NCI-H1417 treated with DMSO at 0.1 percent for 48 hours (cell line): ENCODE results near the gene MEG3.

Source experiments
- DNase-seq: peaks from one replicate; lab custom pipeline; 2025; lab: John Stamatoyannopoulos, UW

Gene MEG3

DNA sequence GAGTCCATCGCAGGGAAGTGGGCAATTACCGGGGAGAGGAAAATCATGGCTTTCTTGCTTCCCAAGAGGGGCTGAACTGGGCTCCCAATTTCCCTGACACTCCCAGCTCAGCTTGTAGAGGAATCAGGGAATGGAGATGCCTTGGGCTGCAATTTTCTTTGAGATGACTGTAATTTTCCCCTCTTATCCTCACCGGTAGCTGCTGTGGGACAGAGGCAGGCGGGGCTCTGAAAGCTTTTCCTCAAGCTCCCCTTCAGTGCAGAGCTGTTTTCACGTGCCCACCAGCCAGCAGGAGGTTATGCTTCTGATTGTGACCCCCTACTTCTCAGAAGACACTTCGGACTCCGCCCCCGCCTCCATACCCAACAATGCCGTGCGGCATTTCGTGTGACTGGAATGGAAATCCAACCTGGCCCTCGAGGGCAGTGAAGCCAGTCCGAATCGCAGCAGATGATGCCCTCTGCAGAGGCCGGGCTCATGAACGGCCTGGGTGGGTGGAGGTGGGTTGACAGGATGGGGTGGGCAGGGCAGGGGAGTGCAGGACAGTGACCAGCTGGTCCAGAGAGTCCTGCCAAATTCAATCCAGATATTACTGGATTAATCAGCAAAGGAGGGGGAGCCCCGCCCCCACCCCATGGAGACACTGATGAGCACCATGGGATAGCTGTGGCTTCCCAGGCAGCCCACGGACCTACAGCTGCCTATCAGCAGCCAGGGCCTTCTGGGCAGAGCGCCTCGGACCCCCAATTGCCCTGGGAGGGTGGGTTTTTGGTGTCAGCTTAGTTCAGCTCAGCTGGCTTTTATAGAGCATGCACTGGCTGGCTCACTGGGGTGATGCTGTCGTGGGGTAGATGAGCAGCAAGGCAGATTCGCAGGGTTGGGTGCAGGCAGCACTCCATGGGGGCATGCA, 40.0 kb downstream of the MEG3 start:
- DNase-seq: no peak

DNA sequence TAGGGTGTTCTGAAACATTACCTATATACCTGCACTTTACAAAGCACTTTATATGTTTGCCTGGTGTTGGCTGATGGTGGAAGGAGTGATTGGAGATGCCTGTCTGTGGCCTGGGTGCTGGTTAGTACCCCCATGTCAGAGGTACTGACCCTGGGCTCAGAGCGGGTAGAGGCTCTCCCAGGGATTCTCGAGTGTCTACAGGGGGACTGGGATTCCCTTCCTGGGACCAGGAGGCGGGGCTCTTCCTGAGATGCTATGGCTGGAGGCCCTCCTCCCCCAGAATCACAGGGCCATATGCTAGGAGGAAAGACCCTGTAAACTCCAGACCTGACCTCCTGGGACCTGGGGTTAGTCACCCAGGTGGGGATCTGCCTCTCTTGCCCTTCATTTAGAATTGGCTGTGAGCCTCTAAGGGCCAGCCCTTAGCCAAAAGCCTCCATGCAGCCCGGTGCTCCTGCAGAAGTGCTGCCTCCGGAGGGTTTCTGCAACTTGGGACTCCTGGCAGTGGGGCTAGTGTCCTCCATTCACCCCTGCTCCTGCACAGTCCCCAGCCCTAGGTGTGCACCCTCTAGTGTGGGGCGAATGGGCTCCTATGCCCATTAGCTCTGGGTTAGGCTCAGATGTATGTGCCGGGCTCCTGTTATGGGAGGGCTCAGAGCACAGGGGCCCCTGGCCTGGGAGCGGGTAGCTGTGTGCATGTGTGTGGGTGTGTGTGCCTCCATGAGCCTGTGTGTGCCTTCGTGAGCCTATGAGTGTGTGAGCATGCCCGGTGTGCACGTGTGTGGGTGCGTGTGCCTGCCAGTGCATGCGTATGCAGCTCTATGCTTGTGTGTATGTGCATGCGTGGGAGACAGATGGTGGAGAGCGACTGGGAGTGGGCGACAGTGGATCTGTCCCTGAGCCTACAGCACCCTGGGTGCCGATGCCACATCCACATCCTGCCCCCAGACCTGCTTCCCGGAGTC, 41.0 kb downstream of the MEG3 start:
- DNase-seq: no peak

DNA sequence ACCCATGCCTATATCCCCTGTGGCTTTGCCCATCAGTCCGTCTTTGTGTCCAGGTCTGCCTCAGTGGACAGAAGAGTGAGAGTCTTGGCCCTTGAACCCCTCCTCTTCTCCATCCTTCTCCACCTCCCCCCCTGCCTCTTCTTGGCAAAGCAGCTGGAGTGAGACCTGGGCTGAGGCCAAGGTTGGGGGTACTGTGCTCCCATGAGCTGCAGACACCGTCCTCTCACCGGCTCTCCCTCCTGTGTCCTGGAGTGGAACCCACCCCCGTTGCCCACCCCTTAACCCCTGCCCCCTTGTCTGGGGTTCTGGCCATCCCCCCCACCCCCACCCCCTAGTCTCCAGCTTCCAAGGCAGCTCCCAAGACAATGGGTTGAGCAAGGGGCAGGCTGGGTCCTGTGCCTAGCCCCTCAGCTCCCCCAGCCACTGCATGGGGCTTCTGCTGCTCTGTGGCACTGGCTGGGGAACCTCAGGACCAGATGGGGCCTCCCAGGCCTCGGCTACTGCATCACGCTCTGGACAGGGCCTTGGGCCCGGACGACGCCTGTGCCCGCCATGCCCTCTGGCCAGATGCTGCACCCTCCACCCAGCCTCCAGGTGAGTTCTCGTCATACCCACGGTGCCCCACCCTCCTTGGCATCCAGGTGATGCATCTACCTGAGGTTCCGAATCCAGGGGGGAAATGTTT, 41.9 kb downstream of the MEG3 start:
- no peak for DNase-seq

DNA sequence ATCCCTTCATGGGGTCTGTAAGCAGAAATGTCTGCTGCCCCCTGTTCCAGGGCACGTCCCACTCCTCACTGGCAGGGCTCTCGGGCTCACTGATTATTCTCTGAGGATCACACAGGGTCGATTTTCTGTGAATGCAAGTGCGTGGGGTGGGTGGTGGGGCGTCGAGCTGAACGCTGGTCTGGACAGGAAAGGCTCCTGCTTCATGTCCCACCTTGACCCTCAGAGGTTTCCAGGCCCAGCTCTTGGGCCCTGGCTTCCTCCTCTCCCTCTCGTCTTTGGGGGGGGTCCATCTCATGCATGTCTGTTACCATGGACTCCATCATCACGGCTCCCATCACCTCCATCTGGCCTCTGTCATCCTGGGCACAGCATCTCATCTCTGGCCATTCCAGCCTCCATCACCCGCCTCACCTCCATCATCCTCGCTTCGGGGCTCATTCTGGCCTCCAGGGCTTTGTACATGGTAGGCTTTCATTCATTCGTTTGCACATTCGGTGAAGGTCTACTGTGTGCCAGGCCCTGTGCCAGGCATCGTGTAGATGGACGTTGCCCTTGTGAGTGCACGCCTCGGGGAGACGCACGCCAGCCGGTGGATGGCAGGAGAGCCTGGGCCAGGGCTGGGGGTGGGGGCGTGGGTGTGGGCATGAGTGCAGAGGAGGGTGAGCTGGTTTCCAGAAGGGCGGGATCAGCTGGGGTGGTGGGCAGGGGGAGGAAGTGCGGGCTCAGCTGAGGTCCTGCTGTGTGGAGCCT, 42.9 kb downstream of the MEG3 start:
- DNase-seq: no peak

DNA sequence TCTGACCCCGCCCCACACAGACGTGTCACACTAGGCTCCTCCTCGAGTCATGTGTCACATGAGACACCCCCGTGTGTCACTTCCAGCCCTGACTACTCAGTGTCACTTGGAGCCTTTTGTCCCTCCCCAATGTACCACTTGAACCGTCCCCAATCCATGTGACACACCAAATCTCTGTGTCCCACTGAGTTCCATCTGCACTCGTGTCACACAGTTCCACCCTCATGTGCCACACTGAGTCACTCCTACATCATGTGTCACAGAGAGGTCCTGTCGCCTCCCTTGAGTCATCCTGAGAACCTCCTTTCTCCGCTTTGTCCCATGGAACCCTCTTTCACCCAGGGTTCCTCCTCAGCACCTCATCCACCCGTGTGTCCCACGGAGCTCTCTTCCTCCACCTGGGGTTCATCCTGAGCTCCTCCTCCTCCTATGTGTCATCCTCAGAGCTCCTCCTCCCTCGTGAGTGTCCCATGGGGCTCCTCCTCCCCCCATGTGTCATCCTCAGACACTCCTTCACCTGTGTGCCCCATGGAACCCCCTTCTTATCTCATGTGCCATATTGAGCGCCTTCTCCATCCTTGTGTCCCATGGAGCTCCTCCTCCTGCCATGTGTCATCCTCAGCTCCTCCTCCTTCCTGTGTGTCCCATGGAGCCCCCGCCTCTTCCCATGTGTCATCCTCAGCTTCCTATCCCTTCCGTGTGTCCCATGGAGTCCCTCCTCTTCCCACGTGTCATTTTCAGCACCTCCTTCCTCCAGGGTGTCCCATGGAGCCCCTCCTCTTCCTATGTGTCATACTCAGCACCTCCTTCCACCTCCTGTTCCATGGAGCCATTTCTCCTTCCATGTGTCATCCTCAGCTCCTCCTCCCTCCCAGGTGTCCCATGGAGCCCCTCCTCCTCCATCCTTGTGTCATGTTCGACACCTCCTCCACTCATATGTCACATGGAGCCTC, 45.6 kb downstream of the MEG3 start:
- DNase-seq: no peak

GRCh38 chr14:100872259-100873095, 46.6 kb downstream of the MEG3 start:
- DNase-seq: no peak

DNA sequence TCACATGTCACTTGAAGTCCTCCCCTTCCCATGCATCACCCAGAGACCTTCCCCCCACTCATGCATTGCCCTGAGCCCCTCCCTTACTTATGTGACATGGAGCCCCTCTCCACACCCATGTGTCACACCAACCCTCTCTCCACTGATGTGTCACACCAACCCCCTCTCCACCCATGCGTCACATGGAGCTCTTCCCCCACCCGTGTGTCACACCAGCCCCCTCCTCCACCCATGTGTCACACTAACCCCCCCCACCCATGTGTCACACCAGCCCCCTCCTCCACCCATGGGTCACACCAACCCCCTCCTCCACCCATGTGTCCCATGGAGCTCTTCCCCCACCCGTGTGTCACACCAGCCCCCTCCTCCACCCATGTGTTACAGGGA, 47.2 kb downstream of the MEG3 start:
- DNase-seq: no peak

DNA sequence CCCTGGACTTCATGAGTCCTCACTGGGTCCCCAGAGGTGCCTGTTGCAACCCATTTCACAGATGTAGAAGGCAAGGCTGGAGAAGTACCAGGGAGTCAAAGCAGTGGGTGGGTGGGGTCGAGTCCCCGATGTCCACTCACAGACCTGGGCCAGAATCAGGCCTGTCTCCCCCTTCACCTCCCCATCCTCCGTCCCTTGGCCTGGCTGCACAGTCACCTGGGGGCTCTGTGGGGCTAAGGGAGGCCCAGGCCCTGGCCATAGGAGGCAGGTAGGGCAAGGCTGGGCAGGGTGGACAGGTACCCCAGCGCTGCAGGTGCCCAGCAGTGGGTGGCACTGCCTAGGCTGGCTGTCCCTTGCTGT, 48.1 kb downstream of the MEG3 start:
- no peak for DNase-seq

GRCh38 chr14:100874411-100875091, 48.6 kb downstream of the MEG3 start:
- no peak for DNase-seq

- no peak for DNase-seq
These were observed 49.2 kb downstream of the MEG3 start for GRCh38 chr14:100875126-100875525.

DNA sequence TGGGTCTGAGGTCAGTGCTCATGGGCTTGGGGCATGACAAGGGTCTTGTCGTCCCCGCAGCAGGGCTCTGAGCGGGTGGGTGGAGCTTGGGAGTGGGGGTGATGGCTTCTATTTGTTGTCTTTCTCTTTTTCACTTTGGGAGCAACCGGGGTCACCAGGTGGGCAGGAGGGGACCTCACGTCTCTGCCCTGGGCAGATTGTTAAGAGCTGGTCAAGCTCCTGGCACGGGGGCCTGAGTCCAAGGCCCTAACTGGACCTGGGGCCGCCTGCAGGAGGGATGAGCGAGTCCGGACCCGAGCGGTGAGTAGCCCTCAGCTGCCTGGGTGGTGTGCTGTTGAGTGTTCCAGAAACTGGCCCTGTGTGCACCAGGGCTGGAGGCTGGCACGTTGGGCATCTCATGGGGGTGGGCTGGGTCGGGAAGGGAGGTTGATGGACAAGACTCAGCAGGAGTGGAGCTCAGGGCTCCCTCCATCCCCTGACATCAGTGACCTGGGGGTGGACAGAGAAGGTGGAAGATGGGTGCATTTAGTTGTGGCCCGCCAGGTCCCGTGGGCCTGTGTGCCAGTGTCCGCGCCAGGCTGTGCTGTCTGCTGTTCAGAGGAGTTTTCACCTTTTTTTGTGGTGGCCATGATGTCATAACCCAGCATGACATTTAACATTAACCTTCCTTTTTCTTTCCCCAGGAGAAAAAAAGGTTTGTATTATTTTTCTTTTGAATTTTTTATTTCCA, 50.1 kb downstream of the MEG3 start:
- DNase-seq: no peak

DNA sequence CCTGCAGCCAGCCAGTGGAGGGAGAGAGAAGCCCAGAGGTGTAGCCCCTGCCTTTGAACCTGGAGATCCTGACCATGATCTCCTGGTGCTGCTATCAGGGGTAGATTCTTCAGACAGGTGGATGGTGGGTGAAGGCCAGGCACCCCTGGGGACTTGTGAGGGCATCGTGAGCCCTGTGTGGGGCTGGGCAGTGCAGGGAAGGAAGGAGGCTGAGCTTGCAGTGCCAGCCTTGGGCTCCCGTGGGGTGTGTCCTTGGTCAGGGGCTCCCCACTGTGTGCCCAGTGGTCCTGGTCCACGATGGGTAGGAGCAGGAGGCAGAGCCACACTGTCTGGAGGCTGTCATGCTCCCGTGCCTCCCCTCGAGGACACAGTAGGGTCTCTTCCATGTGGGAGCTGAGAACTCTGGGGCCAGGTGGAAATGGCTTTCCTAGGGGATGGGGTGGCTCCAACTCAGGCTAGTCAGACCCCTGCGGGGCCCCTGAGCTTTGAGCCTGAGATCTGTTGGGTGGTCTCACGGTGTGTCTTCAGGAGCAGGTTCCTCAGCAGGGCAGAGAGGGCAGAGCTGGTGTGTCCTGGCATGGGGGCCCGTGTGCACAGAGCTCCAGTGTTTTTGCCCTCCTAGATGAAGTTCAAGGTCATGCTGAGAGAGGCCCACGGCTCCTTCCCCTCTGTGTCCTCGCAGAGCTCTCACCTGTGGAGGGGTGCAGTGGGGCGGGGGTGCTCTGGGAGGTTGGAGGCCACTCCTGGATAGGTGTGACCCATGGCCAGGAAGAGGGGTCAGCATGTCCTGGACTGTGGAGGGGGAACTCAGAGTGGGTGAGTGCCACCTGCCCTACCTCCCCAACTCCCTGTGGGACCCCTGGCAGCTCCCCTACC, 52.6 kb downstream of the MEG3 start:
- DNase-seq: no peak

DNA sequence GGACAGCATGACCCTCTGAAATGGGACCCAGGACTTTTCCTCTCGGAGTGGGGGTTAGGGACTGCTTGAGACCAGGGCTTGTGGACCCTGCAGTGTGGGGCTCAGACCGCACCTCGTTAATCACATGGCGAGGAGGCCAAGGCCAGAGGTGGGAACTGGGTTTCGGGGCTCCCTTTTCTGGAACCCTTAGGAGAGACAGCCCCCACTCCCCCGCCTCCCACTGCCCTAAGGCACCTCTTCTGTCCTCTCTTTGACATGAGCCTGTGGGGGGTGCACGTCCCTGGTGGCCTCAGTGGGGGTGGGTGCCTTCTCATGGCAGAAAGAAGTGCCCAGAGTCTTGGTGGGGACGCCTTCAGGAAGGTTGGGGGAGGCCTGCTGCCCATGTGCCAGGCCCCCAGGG, 53.3 kb downstream of the MEG3 start:
- no peak for DNase-seq

DNA sequence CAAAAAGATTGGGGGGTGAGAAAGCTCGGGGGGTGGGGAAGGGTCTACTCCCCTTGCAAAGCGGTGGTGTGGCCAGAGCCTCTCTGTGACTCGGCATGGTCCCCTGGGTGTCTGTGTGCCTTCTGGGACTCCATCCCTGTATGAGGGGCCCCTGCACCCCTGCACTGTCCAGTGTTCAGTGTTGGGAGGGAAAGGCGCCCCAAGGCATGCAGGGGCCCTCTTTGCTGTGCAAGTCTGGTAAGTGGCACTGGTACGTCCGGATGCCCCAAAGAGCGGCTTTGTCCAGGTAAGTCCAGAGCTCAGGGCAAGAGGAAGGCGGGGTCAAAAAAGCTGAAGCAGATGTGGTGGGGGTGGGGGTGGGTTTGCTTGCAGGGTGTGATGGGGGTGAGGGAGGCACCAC, 53.9 kb downstream of the MEG3 start:
- no peak for DNase-seq

- no peak for DNase-seq
These were observed 54.6 kb downstream of the MEG3 start for GRCh38 chr14:100880271-100881101.
